Prostate gland (tissue), 2 donors: ENCODE measurements around the gene RILP.

ENCODE experiments used
- CTCF ChIP-seq, 4 experiments: fragments of 200-600 bp in 2 of 4; fragments of 450-650 bp in 2 of 4; sonication (generic) in 2 of 4; IDR thresholded peaks; 1 replicate in 3 of 4; 2 replicates in 1 of 4; pipeline ENCODE4 v1.5.1; 2016 to 2019; ENCODE audit warnings: antibody characterized with exemption in 4 of 4, mild to moderate bottlenecking in 2 of 4, moderate library complexity in 2 of 4
- POLR2A ChIP-seq: fragments of 450-650 bp; IDR thresholded peaks from one replicate; pipeline ENCODE4 v1.6.1; 2016; ENCODE audit warnings: antibody characterized with exemption, mild to moderate bottlenecking

- TF ChIP-seq POLR2A (no peak), CTCF (IDR thresholded peaks at IDR 0.05) (no peak)
Observed at GRCh38 chr17:1695365-1695764, 45.7 kb upstream of the RILP start.
